Measurements from ENCODE around the gene CD2BP2. TPM values are rescaled to one million over a fixed set of nuclear protein-coding genes. Genes with fewer than 3 reads are reported as not detected.
A peak's percentile ranks its signal among the peaks of the same experiment; 100 is the strongest.

Gene CD2BP2
- total and polyA plus RNA-seq, 2 of the 13 experiments (the other 11 are each of a cell fraction or from before 2014, with no cell fraction given) = 24.9 to 54.6 TPM

GRCh38 chr16:30399435-30400186 is 44.5 kb upstream of the CD2BP2 start (continued):
- no peak for TF ChIP-seq ZNF570 (CRISPR knock-in tag; IDR thresholded peaks at IDR 0.05; ENCODE audit: borderline replicate concordance)
- 0 out of 2 replicates have a peak, but pooled peaks have one; percentile 50 for TF ChIP-seq ZNF451 (CRISPR knock-in tag; IDR thresholded peaks at IDR 0.05)
- TF ChIP-seq, protein P1, sequence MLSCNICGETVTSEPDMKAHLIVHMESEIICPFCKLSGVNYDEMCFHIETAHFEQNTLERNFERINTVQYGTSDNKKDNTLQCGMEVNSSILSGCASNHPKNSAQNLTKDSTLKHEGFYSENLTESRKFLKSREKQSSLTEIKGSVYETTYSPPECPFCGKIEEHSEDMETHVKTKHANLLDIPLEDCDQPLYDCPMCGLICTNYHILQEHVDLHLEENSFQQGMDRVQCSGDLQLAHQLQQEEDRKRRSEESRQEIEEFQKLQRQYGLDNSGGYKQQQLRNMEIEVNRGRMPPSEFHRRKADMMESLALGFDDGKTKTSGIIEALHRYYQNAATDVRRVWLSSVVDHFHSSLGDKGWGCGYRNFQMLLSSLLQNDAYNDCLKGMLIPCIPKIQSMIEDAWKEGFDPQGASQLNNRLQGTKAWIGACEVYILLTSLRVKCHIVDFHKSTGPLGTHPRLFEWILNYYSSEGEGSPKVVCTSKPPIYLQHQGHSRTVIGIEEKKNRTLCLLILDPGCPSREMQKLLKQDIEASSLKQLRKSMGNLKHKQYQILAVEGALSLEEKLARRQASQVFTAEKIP (CRISPR knock-in tag; IDR thresholded peaks at IDR 0.05; ENCODE audit: borderline replicate concordance) = no peak
- TF ChIP-seq ZNF317 (CRISPR knock-in tag; IDR thresholded peaks at IDR 0.05) = no peak
- no peak for TF ChIP-seq SALL1 (CRISPR knock-in tag; IDR thresholded peaks at IDR 0.05)
- peak; percentile 34 for TF ChIP-seq TEAD3 (CRISPR knock-in tag; optimal IDR thresholded peaks at IDR 0.05; ENCODE audit: borderline replicate concordance)
- TF ChIP-seq ZNF776 (CRISPR knock-in tag; IDR thresholded peaks at IDR 0.05) = no peak
- peak; percentile 2; the same call in 1 of the 2 replicates for TF ChIP-seq ZKSCAN1 (IDR thresholded peaks at IDR 0.05; ENCODE audit: low read length)
- no peak for TF ChIP-seq POLR2A (IDR thresholded peaks at IDR 0.05; ENCODE audit: insufficient read depth in 1 of 2, low read depth in 2 of 2, low read length in 2 of 2)
- TF ChIP-seq ZNF770 (CRISPR knock-in tag; IDR thresholded peaks at IDR 0.05) = peak; percentile 78; the same call in 1 of the 2 replicates
